NCI-H1436 treated with DMSO at 0.1 percent for 48 hours (cell line): ENCODE results near the gene JUND.

Source experiments
- DNase-seq: peaks from one replicate; lab custom pipeline; 2025; lab: John Stamatoyannopoulos, UW

The JUND gene

DNA sequence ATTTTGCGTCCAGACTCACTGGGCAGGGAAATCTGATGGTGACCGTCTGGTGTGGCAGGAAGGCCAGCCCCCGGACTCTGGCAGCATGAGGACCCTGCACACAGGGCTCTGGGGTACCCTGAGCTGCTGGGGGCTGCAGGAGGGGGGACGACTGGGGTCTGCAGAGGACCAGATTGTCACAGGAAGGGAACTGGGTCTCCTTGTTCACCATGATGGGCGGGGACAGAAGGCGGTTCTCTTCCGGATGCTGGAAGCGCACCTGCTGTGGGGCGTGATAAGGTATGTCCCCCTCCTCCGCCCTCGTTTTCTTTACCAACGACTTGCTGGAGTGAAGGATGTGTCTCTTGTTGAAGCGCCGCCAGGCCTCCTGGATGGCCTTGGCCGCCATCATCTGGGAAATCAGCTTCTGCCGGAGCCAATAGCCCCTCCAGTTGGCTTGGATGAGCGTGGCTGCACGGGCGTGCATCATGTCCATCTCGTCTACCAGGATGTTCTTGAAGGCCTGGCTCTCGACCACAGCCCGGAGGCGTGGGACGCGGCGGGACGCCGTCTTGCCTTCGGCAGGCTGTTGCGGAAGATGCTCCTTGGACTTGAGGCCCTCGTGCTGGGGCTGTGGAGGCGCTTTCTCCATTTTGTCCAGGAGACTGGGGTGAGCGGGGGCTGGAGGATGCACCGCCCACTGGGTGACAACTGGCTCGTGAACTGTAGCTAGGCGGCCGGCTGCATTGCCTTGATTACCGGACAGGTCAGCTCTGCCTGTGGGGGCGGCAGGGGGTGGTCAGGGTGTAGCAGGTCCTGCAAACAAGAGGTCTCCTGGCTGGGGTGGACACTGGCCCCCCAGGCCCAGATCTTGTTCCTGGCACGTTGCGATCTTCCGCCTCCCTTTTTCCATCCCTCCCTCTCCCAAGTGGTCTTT is 14.4 kb downstream of the JUND start:
- DNase-seq: no peak

DNA sequence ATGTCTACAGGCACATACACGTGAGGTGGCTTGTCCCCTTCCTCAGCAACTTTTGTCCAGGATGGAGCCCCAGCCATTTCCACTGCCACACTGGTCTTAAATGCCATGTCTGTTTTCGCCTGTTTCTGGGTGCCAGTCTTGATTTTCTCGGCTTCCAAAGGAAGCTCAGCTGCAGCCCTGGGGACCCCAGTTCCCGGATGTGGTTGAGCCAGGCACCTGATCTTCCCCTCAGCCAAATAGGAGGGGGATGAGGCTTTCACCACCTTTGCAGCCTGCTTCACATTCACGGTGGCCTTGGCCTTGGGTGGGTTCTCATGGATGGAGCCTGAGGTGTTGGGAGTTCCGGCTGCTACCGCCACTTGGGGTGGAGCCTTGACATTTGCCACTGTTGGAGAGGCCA is 15.8 kb downstream of the JUND start:
- no peak for DNase-seq

DNA sequence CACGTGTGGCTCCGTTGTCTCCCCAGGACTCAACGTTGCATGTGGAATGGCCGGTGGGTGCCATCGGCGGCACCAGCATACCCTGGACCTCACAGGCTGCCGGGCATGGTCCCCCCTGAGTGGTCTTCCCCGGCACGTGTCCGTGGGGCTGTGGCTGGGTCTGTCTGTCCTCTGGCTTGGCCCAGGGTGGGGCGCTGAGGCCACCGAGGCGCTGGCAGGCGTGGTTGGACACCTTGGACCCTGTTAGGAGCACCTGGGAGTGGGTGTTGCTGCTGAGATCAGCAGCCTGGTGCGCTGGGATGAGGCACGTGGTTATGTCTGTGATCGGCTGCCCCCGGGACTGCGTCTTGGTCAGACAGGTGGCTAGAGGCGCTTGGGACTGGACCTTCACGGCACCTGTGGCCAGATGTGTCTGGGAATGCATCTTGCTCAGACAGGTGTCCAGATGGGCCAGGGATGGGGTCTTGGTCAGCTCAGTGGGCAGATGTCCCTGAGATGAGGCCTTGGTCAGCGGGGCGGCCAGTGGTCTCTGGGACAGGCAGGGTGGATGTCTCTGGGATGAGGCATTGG is 16.4 kb downstream of the JUND start:
- DNase-seq: no peak

GRCh38 chr19:18264137-18264854 is 17.1 kb downstream of the JUND start:
- DNase-seq: no peak

DNA sequence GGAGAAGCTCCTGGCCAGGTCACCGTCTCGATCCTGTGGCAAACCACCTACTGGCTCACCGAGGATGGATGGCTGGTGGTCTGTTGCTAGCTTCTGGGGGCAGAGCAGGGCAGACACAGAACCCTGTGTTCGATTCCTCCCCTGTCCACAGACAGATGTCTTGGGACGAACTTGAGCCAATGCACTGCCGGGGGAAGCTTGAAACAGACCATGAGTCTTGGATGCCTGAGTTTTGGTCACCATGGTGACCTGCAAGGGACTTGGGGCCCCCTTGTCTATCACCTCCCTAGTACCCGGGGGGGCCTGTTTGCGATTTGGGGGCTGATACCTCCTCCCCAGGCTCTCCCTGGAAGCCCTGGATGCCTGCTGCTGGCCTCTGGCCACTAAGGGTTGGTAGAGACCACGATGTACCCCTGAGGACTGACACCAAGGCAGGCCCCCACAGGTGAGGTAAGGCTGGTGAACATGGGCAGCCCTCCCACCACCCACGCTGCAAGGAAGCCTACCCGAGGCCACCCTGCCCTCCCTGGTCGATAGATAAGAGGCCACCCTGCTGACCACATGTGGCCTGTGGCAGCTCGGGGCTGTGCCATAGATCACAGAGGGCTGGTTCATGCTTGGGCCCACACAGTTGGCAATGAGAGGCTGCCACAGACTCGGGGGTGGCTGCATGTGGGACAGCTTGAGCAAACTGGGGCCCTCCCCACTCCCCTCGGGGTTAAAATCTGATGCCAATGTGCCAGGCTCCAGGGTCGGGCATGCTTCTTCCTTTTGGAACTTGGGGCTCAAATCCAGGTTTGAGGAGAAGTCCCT is 17.9 kb downstream of the JUND start:
- DNase-seq: no peak

- DNase-seq: no peak
These were observed 18.5 kb downstream of the JUND start for GRCh38 chr19:18262917-18263316.

- no peak for DNase-seq
These were observed 19.3 kb downstream of the JUND start for GRCh38 chr19:18262144-18262543.

DNA sequence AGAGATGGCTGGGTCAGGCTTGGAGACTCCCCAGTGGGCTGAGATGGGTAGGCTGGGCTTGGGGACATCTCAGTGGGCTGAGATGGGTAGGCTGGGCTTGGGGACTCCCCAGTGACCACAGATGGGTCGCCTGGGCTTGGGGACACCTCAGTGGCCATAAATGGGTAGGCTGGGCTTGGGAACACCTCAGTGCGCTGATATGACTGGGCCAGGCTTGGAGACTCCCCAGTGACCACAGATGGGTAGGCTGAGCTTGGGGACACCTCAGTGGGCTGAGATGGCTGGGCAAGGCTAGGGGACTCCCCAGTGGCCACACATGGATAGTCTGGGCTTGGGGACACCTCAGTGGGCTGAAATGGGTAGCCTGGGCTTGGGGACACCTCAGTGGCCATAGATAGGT is 19.9 kb downstream of the JUND start:
- DNase-seq: no peak

GRCh38 chr19:18259893-18260292 is 21.5 kb downstream of the JUND start:
- no peak for DNase-seq

DNA sequence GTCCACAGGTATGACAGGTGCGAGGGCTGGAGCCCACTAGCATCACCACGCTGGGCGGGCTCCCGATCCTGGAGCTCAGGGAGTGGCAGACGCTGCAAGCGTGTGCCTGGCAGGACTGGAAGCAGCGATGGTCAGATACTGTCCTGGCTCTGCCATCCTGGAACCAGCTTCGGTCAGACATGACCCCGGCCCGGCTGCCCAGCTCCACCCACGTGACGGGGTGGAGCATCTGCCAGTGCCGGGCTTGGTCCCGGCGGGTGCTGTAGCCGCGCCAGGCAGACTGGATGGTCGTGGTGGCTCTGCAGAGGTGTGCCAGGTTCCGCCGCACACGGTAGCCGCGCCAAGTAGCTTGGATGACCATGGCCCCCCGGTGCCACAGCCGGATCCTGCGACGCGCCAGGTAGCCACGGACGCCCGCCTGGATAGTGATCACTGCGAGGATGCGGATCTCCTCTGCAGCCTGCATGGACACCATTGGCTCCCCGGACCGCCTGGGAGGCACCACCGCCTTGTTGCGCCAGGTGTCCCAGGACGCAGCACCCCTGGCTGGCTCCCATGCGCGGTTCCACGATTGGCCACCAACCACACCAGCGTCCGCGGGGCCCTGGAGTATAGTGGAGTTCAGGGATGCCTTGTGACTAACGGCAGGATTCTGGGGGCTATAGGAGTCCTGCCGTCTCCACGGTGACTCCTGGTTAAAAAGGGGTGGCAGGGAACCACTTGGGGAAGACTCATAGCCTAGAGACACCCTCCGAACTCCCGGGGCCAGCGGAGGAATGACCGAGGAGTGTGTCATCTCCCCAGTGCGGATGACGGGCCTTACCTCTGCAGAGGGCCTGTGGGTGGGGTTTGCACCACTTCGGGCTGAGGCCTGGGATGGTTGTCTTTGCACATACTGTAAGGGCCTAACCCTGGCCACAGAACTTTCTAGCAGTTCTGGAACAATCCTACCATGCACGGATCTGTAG is 23.6 kb downstream of the JUND start:
- no peak for DNase-seq

DNA sequence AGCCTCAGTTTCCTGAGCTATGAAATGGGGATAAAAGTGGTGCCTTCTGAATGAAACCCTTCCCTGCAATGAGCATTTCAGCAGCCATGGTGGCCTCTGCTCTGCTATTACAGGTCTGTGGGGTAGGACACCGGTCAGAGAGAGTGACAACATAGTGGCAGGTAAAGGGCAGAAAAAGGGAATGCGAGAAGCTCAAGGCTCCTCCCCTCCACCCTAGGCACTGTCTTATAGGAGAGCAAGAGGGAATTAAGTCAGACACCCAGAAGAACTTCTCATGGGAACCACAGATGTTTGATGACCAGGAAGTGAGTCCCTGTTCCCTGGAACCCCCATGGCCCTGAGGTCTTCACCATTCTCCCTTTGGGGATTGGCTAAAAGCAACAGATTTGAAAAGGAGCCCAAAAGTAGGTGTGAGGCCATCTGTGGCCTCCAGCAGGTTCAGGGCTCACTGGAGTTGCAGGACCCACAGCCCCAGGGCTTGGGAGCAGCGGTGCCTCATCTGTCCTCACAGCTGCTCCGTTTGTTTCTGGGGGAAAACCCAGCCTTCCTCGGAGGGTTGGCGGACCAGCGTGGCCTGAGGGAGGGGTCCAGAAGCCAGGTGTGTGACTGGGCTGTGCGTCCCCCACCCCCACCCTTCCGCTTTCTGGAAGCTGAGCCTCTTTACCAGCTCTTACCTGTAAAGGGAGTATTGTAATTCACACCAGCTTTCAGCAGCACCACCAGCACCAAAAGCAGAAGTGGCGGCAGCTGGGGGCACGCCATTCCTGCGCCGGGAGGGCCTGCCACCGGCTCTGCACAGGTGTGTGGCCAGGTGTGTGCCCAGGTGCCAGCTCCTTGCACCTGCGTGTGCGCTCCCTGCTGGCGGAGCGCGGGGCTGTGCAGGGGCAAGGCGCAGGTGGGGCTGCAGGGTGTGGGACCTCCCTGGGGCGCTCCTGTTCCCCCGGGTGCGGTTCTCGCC is 26.6 kb downstream of the JUND start:
- DNase-seq: no peak

DNA sequence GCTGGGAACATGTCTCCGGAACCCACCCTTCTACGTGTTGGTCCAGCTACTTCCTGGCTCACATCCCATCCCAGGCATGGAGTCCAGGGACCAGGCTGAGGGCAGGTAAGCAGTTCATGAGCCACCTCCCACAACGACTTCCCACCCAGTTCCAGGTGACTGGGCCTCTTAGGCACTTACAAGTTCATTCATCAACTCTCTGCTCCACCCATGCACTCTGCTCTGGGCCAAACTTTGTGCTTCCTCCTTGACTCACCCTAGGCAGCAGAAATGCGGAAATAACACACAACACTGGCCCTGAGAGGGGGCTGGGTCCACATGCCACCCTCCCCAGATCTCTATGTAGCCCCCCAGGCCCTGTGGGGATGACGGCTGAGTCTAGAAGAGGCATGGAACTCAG is 27.7 kb downstream of the JUND start:
- DNase-seq: no peak

DNA sequence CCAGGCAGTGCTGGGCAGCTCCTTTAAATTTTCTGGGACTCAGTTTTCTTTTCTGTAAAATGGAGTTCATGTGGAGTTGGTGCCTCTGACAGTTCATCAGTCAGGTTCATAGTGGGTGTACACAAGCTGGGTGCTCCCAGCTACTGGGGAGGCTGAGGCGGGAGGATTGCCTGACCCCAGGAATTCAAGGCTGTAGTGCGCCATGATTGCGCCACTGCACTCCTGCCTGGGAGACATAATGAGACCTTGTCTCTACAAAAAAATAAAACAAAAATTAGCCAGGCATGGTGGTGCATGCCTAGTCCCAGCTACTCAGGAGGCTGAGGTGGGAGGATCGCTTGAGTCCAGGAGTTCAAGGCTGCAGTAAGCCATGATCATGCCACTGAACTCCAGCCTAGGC is 28.3 kb downstream of the JUND start:
- no peak for DNase-seq

- DNase-seq: no peak
These were observed 29.1 kb downstream of the JUND start for GRCh38 chr19:18252370-18252717.

DNA sequence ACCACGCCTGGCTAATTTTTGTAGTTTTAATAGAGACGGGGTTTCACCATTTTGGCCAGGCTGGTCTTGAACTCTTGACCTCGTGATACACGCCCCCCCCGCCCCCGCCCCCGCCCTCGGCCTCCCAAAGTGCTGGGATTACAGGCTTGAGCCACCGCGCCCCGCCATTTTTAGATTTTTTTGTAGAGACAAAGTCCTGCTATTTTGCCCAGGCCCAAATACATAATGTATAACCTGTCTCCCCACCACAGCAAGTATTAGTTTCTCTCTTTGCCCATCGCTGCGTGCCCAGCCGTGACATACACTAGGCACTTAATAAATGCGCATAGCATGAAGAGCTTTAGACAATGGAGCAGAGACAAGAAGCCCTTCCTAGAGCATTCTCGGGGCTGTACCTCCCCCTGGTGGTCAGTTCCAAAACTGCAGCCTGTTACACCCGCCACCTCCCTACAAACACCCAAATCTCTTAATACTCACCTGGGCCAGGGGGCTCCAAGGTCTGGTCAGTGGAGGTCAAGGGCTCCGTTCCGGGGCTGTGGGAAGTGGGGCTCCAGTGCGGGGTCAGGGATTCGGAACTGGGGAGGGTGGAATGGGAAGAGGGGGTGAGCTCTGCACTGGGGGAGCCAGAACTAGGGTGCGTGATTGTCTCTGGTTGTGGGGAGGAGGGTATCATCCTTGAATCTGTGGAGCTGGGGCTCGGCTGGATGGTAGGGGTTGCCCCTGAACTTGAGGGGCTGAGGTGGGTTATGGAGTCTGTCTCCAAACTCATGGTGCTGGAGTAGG is 29.6 kb downstream of the JUND start:
- DNase-seq: peak; percentile 30

DNA sequence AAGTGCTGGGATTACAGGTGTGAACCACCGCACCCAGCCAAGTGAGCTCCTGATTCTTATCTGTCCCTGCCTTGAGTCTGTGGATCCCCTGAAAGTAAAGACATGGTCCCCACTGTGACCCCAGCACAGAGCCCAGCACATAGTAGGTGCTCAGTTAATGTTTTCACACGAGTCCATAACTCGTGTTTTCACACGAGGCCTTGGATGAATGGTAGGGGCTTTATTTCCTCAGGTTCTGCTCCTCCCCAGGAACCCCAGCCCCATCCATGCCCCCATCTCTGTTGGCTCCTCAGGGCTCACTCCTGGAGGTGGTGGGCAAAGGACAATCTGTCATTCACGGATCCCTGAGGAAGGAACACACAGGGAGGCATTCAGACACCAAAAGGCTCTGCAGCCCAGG is 31.6 kb downstream of the JUND start:
- DNase-seq: no peak

- DNase-seq: no peak
These were observed 36.1 kb downstream of the JUND start for GRCh38 chr19:18245297-18245696.

DNA sequence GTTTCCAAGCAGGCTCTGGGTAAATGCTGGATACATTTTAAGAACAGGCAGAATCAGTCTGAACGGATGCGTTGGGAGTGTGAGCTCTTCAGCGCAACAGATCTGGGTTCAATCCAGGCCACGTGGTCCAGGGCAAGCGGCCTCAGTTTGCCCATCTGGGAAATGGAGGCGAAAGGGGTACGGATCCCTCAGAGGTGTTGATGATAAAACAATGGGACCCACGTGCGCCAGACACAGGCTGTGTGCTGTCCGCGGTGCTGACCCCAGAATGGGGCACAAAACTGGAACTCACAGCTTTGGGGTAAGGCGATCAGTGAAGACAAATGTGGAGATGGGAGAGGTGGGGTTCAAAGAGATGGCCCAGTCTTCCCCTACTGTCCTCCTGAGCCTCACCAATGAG is 42.1 kb downstream of the JUND start:
- DNase-seq: no peak

GRCh38 chr19:18234194-18234593 is 47.2 kb downstream of the JUND start:
- no peak for DNase-seq
